Stimulated activated CD4-positive, alpha-beta T cell treated with anti-CD3 and anti-CD28 coated beads, TNF-alpha, amount 100 ng/mL, for 4 hours (primary cell): ENCODE data around the gene GSK3B.

Experiments used
- DNase-seq, 3 experiments: peaks; one replicate each; pipeline ENCODE4 v3.0.0-alpha.2; 2020; ENCODE audit warnings: low read depth in 3 of 3

Gene GSK3B

GRCh38 chr3:120093911-120094775 lies at the start of gene GSK3B:
Gene GSK3B, minus strand, starts transcription at chr3:120094447. Its CDS starts 1,013 bp downstream, at chr3:120093434.
- DNase-seq = peak; percentile 97 to 99 (median 97)

GRCh38 chr3:120143676-120144075 lies 49.4 kb upstream of the GSK3B start:
- no peak for DNase-seq

- DNase-seq = no peak
These were observed 48.0 kb upstream of the GSK3B start for GRCh38 chr3:120142236-120142635.

GRCh38 chr3:120140098-120140742 lies 46.0 kb upstream of the GSK3B start:
- no peak for DNase-seq

- no peak for DNase-seq
These were observed 44.9 kb upstream of the GSK3B start for GRCh38 chr3:120139140-120139539.

GRCh38 chr3:120137548-120137947 lies 43.3 kb upstream of the GSK3B start:
- no peak for DNase-seq

GRCh38 chr3:120130656-120131055 lies 36.4 kb upstream of the GSK3B start:
- no peak for DNase-seq

GRCh38 chr3:120129718-120130513 lies 35.7 kb upstream of the GSK3B start:
- DNase-seq = no peak

- no peak for DNase-seq
These were observed 34.8 kb upstream of the GSK3B start for GRCh38 chr3:120129051-120129450.

GRCh38 chr3:120125992-120126391 lies 31.7 kb upstream of the GSK3B start:
- no peak for DNase-seq

GRCh38 chr3:120119846-120120510 lies 25.7 kb upstream of the GSK3B start:
- DNase-seq = no peak

- no peak for DNase-seq
These were observed 20.7 kb upstream of the GSK3B start for GRCh38 chr3:120114981-120115380.

- DNase-seq = no peak
These were observed 20.1 kb upstream of the GSK3B start for GRCh38 chr3:120114376-120114775.

- no peak for DNase-seq
These were observed 19.2 kb upstream of the GSK3B start for GRCh38 chr3:120113128-120114116.

- DNase-seq = no peak
These were observed 17.7 kb upstream of the GSK3B start for GRCh38 chr3:120111898-120112297.

- DNase-seq = no peak
These were observed 9.0 kb upstream of the GSK3B start for GRCh38 chr3:120103276-120103675.

- DNase-seq = no peak
These were observed 8.4 kb upstream of the GSK3B start for GRCh38 chr3:120102674-120103073.

- no peak for DNase-seq
These were observed 8.0 kb upstream of the GSK3B start for GRCh38 chr3:120102232-120102631.

- no peak for DNase-seq
These were observed 7.4 kb upstream of the GSK3B start for GRCh38 chr3:120101624-120102023.

GRCh38 chr3:120100711-120101110 lies 6.5 kb upstream of the GSK3B start:
- no peak for DNase-seq

GRCh38 chr3:120098710-120099109 lies 4.5 kb upstream of the GSK3B start:
- DNase-seq = no peak
